Measurements from ENCODE around the gene MPST.
"Not testable (repeated sequence)": the region's sequence is repeated elsewhere in the genome, so short reads cannot be mapped to it uniquely, and the experiment has no call there.

MPST gene

GRCh38 chr22:36985211-36985889 is 34.2 kb upstream of the MPST start:
- no peaks in the 10 kb centered on the region for H3K4me1 ChIP-seq (ENCODE audit: control insufficient read depth, insufficient read depth, low read length)
- no peaks in the 10 kb centered on the region for H3K36me3 ChIP-seq (ENCODE audit: control insufficient read depth in 2 of 2, insufficient read depth in 1 of 2, low read length in 2 of 2)
- H3K27ac ChIP-seq (ENCODE audit: extremely low read depth, low read depth, low read length) = no peak overlapping the region
- ChIA-PET POLR2A (no interaction called here), CTCF (interaction anchor here (0.6 to 2.1 kb wide), 4 partner anchors 8 to 370 kb away, joined by 3 to 6 read pairs (median 4); partner anchors contain the start of genes MPST and TST)
- no peak for TF ChIP-seq HOXA7 (CRISPR knock-in tag; IDR thresholded peaks at IDR 0.05; ENCODE audit: borderline replicate concordance)
- no peak overlapping the region for H3K4me3 ChIP-seq (ENCODE audit: low read depth, low read length)
- no peaks in the 10 kb centered on the region for H3K9me3 ChIP-seq (ENCODE audit: control insufficient read depth, insufficient read depth, low read depth, low read length)

- no peak overlapping the region for H3K27ac ChIP-seq (ENCODE audit: extremely low read depth, low read depth, low read length)
- no peak overlapping the region for H3K4me3 ChIP-seq (ENCODE audit: low read depth, low read length)
- ChIA-PET CTCF (interaction anchor here (0.6 to 2.5 kb wide), 13 partner anchors 9 to 647 kb away, joined by 3 to 14 read pairs (median 3); partner anchors contain the start of genes EIF3D, MPST and TST), POLR2A (interaction anchor here (0.6 kb wide), 1 partner anchor 27 kb away, joined by 3 read pairs; no protein-coding TSS in a partner anchor)
- no peak for TF ChIP-seq SP7 (tag by site-specific recombination; IDR thresholded peaks at IDR 0.05)
- peak; percentile 81 for TF ChIP-seq SETDB1 (IDR thresholded peaks at IDR 0.05; ENCODE audit: insufficient read length, low read length)
- TF ChIP-seq CTCF (tag by site-specific recombination; IDR thresholded peaks at IDR 0.05) = 0 out of 2 replicates have a peak, but pooled peaks have one; percentile 23
- no peak for TF ChIP-seq ZSCAN16 (tag by site-specific recombination; IDR thresholded peaks at IDR 0.05)
- TF ChIP-seq ZNF280D (tag by site-specific recombination; IDR thresholded peaks at IDR 0.05) = 0 out of 2 replicates have a peak, but pooled peaks have one; percentile 42
- TF ChIP-seq ZNF560 (tag by site-specific recombination; IDR thresholded peaks at IDR 0.05; ENCODE audit: borderline replicate concordance) = no peak
- peak; percentile 15; the same call in 1 of the 2 replicates for TF ChIP-seq TRIM28 (IDR thresholded peaks at IDR 0.05; ENCODE audit: borderline replicate concordance, low read length)
- no peaks in the 10 kb centered on the region for H3K9me3 ChIP-seq (ENCODE audit: control insufficient read depth, insufficient read depth, low read depth, low read length)
- H3K4me1 ChIP-seq (ENCODE audit: control insufficient read depth, insufficient read depth, low read length) = no peaks in the 10 kb centered on the region
- H3K36me3 ChIP-seq (ENCODE audit: control insufficient read depth in 2 of 2, insufficient read depth in 1 of 2, low read length in 2 of 2) = no peaks in the 10 kb centered on the region
These were observed 33.2 kb upstream of the MPST start for GRCh38 chr22:36986242-36986821.

- POLR2A ChIA-PET = no interaction called here
- Histone ChIP-seq H3K9me3 (ENCODE audit: control insufficient read depth, insufficient read depth, low read depth, low read length) (no peaks in the 10 kb centered on the region), H3K4me3 (ENCODE audit: low read depth, low read length) (no peak overlapping the region), H3K27ac (ENCODE audit: extremely low read depth, low read depth, low read length) (no peak overlapping the region), H3K4me1 (ENCODE audit: control insufficient read depth, insufficient read depth, low read length) (no peaks in the 10 kb centered on the region), H3K36me3 (ENCODE audit: control insufficient read depth in 2 of 2, insufficient read depth in 1 of 2, low read length in 2 of 2) (no peaks in the 10 kb centered on the region)
- CTCF ChIA-PET = interaction anchor here (0.8 to 2.5 kb wide), 5 partner anchors 11 to 132 kb away, joined by 3 to 14 read pairs (median 4); no protein-coding TSS in a partner anchor
- no peak for TF ChIP-seq SCRT1 (tag by site-specific recombination; IDR thresholded peaks at IDR 0.05; ENCODE audit: borderline replicate concordance)
- no peak for TF ChIP-seq ZNF549 (tag by site-specific recombination; IDR thresholded peaks at IDR 0.05)
- TF ChIP-seq ZNF48 (tag by site-specific recombination; IDR thresholded peaks at IDR 0.05) = no peak
- no peak for TF ChIP-seq GFI1B (tag by site-specific recombination; IDR thresholded peaks at IDR 0.05)
- no peak for TF ChIP-seq ZNF555 (tag by site-specific recombination; conservative IDR thresholded peaks at IDR 0.05)
- no peak for TF ChIP-seq ZSCAN23 (tag by site-specific recombination; IDR thresholded peaks at IDR 0.05)
- no peak for TF ChIP-seq ZNF341 (tag by site-specific recombination; IDR thresholded peaks at IDR 0.05; ENCODE audit: low read depth)
- TF ChIP-seq ZNF248 (tag by site-specific recombination; IDR thresholded peaks at IDR 0.05) = no peak
- no peak for TF ChIP-seq ZNF530 (tag by site-specific recombination; IDR thresholded peaks at IDR 0.05; ENCODE audit: low read depth)
These were observed 31.3 kb upstream of the MPST start for GRCh38 chr22:36988075-36988832.

GRCh38 chr22:36989012-36989411 is 30.5 kb upstream of the MPST start:
- POLR2A ChIA-PET; H3K4me1 ChIP-seq (ENCODE audit: control insufficient read depth, insufficient read depth, low read length); H3K4me3 ChIP-seq (ENCODE audit: low read depth, low read length); H3K27ac ChIP-seq (ENCODE audit: extremely low read depth, low read depth, low read length); H3K9me3 ChIP-seq (ENCODE audit: control insufficient read depth, insufficient read depth, low read depth, low read length); H3K36me3 ChIP-seq (ENCODE audit: control insufficient read depth in 2 of 2, insufficient read depth in 1 of 2, low read length in 2 of 2): not testable (repeated sequence)
- CTCF ChIA-PET = interaction anchor here (0.6 to 1.5 kb wide), 6 partner anchors 12 to 284 kb away, joined by 3 to 4 read pairs (median 3); no protein-coding TSS in a partner anchor
